ENCODE measurements around the gene PTPRE. TPM values are rescaled to one million over a fixed set of nuclear protein-coding genes. Genes with fewer than 3 reads are reported as not detected.

PTPRE gene
- total RNA-seq, 1 donor from 2014 or later: 70.6 TPM

DNA sequence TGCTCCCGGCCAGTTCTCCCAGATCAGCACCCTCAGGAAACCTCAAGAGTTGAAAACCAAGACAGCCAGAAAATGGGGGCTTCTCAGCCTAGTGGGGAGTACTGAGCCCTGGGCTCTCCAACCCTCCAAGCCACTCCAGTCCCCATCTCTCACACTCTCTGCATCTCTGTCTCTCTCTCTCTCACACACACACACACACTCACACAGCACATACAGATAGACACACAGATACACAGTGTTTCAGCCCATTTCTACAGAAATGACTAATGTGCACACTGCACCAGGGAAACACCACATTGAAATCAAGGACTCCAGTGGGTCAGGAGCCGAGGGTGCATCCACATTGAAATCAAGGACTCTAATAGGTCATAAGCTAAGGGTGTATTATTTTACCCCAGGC lies 111.8 kb downstream of the PTPRE start:
- no peaks in the 10 kb centered on the region for H3K9me3 ChIP-seq
- intact Hi-C loops (cut with DNase I): no loop called here
- no peaks in the 10 kb centered on the region for H3K36me3 ChIP-seq
- H3K27ac ChIP-seq: no peak overlapping the region
- no peaks in the 10 kb centered on the region for H3K4me1 ChIP-seq
- ATAC-seq (no peak), DNase-seq (no peak)
- H3K27me3 ChIP-seq: no peaks in the 10 kb centered on the region
- TF ChIP-seq, protein P1, sequence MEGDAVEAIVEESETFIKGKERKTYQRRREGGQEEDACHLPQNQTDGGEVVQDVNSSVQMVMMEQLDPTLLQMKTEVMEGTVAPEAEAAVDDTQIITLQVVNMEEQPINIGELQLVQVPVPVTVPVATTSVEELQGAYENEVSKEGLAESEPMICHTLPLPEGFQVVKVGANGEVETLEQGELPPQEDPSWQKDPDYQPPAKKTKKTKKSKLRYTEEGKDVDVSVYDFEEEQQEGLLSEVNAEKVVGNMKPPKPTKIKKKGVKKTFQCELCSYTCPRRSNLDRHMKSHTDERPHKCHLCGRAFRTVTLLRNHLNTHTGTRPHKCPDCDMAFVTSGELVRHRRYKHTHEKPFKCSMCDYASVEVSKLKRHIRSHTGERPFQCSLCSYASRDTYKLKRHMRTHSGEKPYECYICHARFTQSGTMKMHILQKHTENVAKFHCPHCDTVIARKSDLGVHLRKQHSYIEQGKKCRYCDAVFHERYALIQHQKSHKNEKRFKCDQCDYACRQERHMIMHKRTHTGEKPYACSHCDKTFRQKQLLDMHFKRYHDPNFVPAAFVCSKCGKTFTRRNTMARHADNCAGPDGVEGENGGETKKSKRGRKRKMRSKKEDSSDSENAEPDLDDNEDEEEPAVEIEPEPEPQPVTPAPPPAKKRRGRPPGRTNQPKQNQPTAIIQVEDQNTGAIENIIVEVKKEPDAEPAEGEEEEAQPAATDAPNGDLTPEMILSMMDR (IDR thresholded peaks at IDR 0.05): no peak
- H3K4me3 ChIP-seq: no peak overlapping the region

DNA sequence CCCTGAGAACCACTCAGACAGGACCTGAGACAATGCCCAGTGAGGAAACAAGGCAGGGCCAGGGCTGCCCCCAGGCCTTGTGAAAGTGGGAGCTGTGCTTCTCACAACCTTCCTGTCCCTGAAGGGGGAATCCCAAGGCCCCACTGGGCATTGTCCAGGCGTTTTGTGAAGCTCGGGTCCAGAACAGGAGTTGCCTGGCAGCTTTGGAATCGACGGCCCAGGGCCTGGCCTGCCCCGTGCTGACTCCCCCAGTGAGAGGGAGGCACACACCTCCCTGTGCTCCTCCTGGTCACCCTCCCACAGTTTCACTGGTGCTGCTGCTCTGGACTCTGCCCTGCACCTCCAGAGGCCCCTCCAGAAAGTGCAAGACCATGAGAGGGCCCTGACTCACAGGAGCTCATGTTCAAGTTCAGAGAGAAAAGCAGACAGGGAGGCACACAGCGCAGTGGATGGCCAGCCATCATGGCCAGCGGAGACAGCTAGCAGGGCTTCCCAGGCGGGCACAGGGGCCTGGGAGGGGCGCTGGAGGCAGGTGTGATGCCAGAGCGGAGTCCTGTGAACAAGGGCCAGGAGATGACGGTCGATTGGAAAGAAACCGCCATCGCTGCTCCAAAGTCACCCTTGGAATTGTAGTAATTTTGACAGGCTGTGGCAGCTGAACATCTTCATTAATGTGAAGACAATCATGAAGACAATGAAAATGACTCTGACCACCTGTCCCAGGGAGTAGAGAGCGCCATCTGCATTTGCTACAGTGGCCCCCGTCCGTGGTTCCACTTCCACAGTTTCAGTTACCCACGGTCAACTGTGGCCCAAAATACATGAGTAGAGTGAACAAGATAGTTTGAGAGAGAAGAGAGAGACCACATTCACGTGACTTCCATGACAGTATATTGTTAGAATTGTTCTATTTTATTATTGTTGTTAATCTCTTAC lies 115.6 kb downstream of the PTPRE start:
- H3K4me3 ChIP-seq: no peak overlapping the region
- no peaks in the 10 kb centered on the region for H3K4me1 ChIP-seq
- H3K36me3 ChIP-seq: no peaks in the 10 kb centered on the region
- TF ChIP-seq, protein P1 (IDR thresholded peaks at IDR 0.05): no peak
- no peaks in the 10 kb centered on the region for H3K9me3 ChIP-seq
- ATAC-seq (no peak), DNase-seq (no peak)
- no peak overlapping the region for H3K27ac ChIP-seq
- no peaks in the 10 kb centered on the region for H3K27me3 ChIP-seq
- intact Hi-C loops (cut with DNase I): no loop called here

DNA sequence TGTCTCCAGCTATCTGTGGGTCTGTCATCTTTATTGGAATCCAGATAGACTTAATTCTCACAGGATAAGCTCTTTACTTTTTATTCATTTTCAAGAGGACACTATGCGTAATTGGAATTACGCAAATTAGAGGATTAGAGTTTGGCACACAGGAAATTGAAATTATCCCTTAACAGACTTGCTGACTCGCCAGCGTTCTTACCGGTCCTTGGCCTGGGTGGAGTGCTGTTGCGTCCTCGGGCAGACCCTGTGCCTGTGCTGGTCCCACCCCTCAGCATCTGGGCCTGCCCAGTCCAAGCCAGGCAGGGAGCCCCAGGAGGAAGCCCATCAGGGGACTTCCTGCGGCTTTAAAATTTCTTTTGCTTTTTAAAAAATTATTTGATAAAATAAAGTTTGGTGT lies 117.5 kb downstream of the PTPRE start:
- H3K4me3 ChIP-seq: no peak overlapping the region
- no peak overlapping the region for H3K27ac ChIP-seq
- TF ChIP-seq, protein P1 (IDR thresholded peaks at IDR 0.05): no peak
- DNase-seq: no peak
- no peaks in the 10 kb centered on the region for H3K36me3 ChIP-seq
- ATAC-seq: no peak
- H3K4me1 ChIP-seq: no peaks in the 10 kb centered on the region
- intact Hi-C loops (cut with DNase I): no loop called here
- no peaks in the 10 kb centered on the region for H3K9me3 ChIP-seq
- no peaks in the 10 kb centered on the region for H3K27me3 ChIP-seq

DNA sequence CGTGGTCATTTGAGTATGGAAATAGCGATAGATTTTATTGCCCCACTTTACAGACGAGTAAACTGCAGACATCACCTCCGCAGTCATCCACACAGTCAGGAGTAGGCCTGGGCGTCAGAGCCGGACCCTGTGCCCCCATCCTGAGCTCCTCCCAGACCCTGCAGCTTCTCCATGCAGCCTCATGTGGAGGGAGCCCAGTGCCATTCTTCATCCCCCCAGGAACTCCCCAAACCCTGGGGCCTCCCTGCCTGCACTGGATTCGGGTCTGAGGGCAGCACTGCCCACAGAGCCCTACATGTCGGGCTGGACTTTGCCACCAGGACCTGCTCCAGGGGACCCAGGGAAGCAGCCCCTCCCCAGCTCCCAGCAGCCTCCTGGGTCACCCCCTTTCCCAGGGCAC lies 118.5 kb downstream of the PTPRE start:
- ATAC-seq (no peak), DNase-seq (no peak)
- Histone ChIP-seq H3K9me3 (no peaks in the 10 kb centered on the region), H3K4me1 (no peaks in the 10 kb centered on the region), H3K27ac (no peak overlapping the region), H3K27me3 (no peaks in the 10 kb centered on the region), H3K36me3 (no peaks in the 10 kb centered on the region), H3K4me3 (no peak overlapping the region)
- intact Hi-C loops (cut with DNase I): no loop called here
- TF ChIP-seq, protein P1 (IDR thresholded peaks at IDR 0.05): no peak

DNA sequence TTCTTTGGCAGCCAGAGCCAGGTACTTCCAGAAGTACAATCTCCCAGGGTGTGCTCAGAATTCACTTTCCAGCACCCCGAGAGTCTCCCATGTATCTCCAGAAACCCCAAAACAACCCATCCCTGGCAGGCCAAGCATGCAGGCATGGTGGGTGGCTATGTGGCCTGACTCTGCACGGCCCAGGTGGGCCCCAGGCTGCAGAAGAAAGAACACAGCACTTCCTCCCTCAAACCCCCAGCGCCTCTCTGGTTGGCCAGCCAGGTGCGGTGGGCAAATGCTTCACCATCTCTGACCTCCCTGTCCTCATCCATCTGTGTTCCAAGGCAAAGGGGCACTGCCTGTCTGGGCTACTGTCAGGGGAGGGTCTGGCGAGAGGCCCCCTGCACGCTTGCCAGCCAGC lies 119.0 kb downstream of the PTPRE start:
- no peak for ATAC-seq
- Histone ChIP-seq H3K27me3 (no peaks in the 10 kb centered on the region), H3K4me3 (no peak overlapping the region), H3K27ac (no peak overlapping the region), H3K4me1 (no peaks in the 10 kb centered on the region), H3K36me3 (no peaks in the 10 kb centered on the region), H3K9me3 (no peaks in the 10 kb centered on the region)
- no peak for DNase-seq
- TF ChIP-seq, protein P1 (IDR thresholded peaks at IDR 0.05): no peak
- intact Hi-C loops (cut with DNase I): no loop called here

Measured in upper lobe of right lung (tissue), 1 donor.